Esophagus (tissue), 2 donors: ENCODE results near the gene GTF3C5. TPM values are rescaled to one million over a fixed set of nuclear protein-coding genes. Genes with fewer than 3 reads are reported as not detected.
"Not testable (repeated sequence)": the region's sequence is repeated elsewhere in the genome, so short reads cannot be mapped to it uniquely, and the experiment has no call there.

Experiments
- H3K27ac ChIP-seq, 2 donors: one replicate each; pipeline ENCODE4 v1.5.1; 2013; ENCODE audit warnings: low read depth in 2 of 2, mild to moderate bottlenecking in 2 of 2, inconsistent platforms in 1 of 2, low read length in 1 of 2, moderate library complexity in 1 of 2
- H3K27me3 ChIP-seq, 2 donors: one replicate each; pipeline ENCODE4 v1.6.1; 2013; ENCODE audit warnings: low read length in 2 of 2, control low read depth in 1 of 2, mild to moderate bottlenecking in 1 of 2; ENCODE audit not compliant: insufficient read depth in 2 of 2, control insufficient read depth in 1 of 2
- H3K36me3 ChIP-seq, 2 donors: one replicate each; pipeline ENCODE4 v1.6.1; 2013; ENCODE audit warnings: low read length in 1 of 2; ENCODE audit not compliant: control insufficient read depth in 2 of 2, insufficient read depth in 2 of 2
- H3K4me1 ChIP-seq, 2 donors: one replicate each; pipeline ENCODE4 v1.6.1; 2013; ENCODE audit warnings: low read length in 1 of 2; ENCODE audit not compliant: control insufficient read depth in 2 of 2, insufficient read depth in 2 of 2
- H3K4me3 ChIP-seq, 2 donors: one replicate each; pipeline ENCODE4 v1.5.1; 2013; ENCODE audit warnings: low read length in 2 of 2, mild to moderate bottlenecking in 2 of 2, low read depth in 1 of 2, moderate library complexity in 1 of 2
- H3K9me3 ChIP-seq, 2 donors: one replicate each; pipeline ENCODE4 v1.6.1; 2013; ENCODE audit warnings: mild to moderate bottlenecking in 2 of 2, low read depth in 1 of 2, low read length in 1 of 2, moderate library complexity in 1 of 2; ENCODE audit not compliant: control insufficient read depth in 2 of 2, insufficient read depth in 1 of 2
- WGBS, 2 donors: extraction: QIAGEN DNeasy Blood & Tissue Kit; methylation state at CpG; one replicate each; pipeline ENCODE4 v1.1.7; 2013; 5-methylcytosine and 5-hydroxymethylcytosine counted together
- polyA plus RNA-seq, 2 donors: library from polyadenylated mRNA; stranded (reverse); fragments of 200-250 nt; gene quantifications; one replicate each; pipeline ENCODE4 v1.2.3, GENCODE V29; 2013
- donor health status: healthy with polysubstance abuse.
- donor health status: Bipolar disorder and iron deficiency.

GTF3C5 gene
- polyA plus RNA-seq, 2 donors = 46.3 to 64.0 TPM

DNA sequence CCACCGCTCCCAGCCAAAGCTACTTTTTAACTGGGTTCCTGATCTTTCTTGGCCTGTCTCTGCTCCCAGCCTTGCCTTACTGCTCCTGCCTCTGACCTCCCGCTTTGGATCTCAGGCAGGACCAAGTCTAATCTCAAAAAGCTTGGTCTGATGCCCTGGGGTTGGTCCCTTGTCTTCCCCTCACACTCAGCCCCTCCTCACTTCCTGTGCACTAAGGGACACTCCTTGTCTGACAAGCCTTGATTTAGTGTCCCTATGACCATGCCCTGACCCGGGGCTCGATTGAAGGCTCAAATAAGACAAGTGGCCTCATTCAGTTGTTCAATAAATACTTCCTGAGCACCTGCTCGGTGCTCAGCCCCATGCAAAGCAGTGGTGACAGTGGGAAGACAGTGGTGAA is 3.7 kb upstream of the GTF3C5 start:
- Histone ChIP-seq H3K4me3 (no peak overlapping the region), H3K27ac (no peak overlapping the region), H3K27me3 (no peaks in the 10 kb centered on the region), H3K9me3 (no peaks in the 10 kb centered on the region), H3K4me1 (peaks cover 0 to 5% of the 10 kb centered on the region in 2 donors), H3K36me3 (no peaks in the 10 kb centered on the region)
- WGBS, 2 donors = 40 to 54% methylated on average over 5 of the region's 5 CpGs

DNA sequence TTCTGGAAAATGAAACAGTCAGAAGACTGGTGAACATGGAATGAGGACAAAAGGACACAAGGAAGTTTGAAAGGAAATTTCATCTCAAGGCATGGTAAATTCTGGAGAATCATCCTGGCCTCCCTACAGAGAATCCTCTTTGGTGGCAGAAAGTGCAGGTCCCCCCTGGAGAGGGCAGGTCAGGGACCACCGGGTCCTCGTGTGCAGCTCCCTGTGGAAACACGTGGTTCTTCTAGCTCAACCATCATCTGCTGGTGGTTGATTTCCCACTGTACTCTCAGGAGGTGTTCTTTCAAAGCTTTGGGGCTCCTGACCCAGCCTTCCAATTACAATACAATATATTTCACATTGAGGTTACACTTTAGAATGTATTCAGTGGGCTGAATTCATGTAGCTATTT is 2.6 kb upstream of the GTF3C5 start:
- H3K36me3 ChIP-seq = no peaks in the 10 kb centered on the region
- 79 to 80% methylated on average over 3 of the region's 3 CpGs for WGBS, 2 donors
- H3K4me1 ChIP-seq = peaks cover 0 to 5% of the 10 kb centered on the region in 2 donors

DNA sequence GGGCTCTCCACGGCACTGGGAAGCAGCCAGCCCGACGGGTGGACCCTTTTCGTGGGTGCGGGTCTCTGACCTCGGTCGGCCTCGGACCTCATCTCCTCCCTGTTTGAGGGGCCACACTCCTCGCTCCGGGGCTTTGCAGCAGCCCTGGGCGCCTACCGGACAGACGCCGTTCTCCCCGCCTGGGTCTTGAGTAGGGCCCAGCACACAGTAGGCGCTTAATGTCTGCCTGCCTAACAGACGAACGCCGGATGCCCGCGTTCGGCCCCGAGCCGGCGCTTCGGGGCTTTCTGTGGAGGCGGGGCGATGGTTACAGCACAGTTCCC is 842 bp upstream of the GTF3C5 start:
- Histone ChIP-seq H3K4me1 (peaks cover 0 to 5% of the 10 kb centered on the region in 2 donors), H3K4me3 (peak overlapping the region; percentile 95 to 99), H3K9me3 (no peaks in the 10 kb centered on the region), H3K27me3 (no peaks in the 10 kb centered on the region), H3K36me3 (no peaks in the 10 kb centered on the region), H3K27ac (peak overlapping the region; percentile 82 to 94)
- WGBS, 2 donors = 0% methylated on average over 27 to 28 of the region's 28 CpGs

More for the DNA sequence above, 2.6 kb upstream of the GTF3C5 start:
- Histone ChIP-seq H3K9me3 (no peaks in the 10 kb centered on the region), H3K27me3 (no peaks in the 10 kb centered on the region), H3K4me3 (no peak overlapping the region), H3K27ac (no peak overlapping the region)

DNA sequence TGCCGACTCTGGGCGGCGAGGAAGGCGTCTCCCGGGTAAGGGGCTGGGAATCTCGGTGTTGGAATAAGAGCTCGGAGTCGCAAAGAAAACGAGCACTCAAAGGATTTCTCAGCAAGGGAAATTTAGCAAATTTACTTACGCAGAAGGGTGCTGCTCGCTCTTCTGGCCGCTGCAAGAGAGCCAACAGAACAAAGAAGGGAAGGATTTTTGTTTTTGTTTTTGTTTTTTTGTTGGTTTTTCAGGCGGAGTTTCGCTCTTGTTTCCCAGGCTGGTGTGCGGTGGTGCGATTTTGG is 279 bp downstream of the GTF3C5 start:
- H3K4me1 ChIP-seq = peaks cover 0 to 5% of the 10 kb centered on the region in 2 donors
- no peaks in the 10 kb centered on the region for H3K9me3 ChIP-seq
- WGBS, 2 donors = 1% methylated on average over 16 of the region's 16 CpGs
- no peaks in the 10 kb centered on the region for H3K27me3 ChIP-seq
- no peaks in the 10 kb centered on the region for H3K36me3 ChIP-seq
- H3K27ac ChIP-seq = peak overlapping the region; percentile 89 to 96
- H3K4me3 ChIP-seq = peak overlapping the region; percentile 94 to 99

DNA sequence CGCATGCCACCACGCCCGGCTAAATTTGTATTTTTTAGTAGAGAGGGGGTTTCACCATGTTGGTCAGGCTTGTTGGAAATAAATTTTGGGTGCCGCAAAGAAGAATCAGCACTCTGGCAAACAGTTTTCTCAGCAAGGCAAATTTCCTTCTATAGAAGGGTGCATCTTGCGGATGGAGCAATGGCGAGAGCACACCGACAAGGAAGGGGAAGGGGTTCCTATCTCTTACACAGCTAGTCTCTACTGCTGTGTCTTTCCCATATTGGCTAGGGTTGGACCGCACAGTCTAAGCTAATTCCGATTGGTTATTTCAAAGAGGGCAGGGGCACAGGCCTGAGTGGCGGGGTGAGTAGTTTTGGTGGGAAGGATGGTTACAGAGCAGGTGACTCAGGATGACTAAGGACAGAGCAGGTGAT is 707 bp downstream of the GTF3C5 start:
- H3K27me3 ChIP-seq = no peaks in the 10 kb centered on the region

DNA sequence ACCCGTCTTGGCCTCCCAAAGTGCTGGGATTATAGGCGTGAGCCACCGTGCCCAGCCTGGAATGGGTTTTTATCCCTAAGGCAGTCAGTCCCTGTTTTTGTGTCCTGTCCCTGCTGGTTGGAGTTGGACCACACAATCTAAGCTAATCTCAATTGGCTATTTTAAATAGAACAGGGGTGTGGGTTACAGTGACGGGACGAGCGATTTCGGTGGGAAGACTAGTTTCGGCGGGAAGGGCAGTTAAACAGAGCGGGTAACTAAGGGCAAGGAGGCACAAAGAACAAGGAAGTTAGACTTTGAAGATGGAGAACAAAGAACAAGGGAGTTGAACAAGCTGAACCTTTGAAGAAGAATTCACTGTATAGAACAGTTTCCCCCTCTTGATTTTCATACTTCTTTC is 1.4 kb downstream of the GTF3C5 start:
- 86 to 88% methylated on average over 10 of the region's 10 CpGs for WGBS, 2 donors
- no peak overlapping the region for H3K4me3 ChIP-seq
- H3K27ac ChIP-seq = no peak overlapping the region

More for the DNA sequence above, 707 bp downstream of the GTF3C5 start:
- H3K27ac ChIP-seq = no peak overlapping the region
- H3K9me3 ChIP-seq = no peaks in the 10 kb centered on the region
- H3K36me3 ChIP-seq = no peaks in the 10 kb centered on the region
- H3K4me3 ChIP-seq = peak overlapping the region; percentile 94 to 99
- peaks cover 0 to 5% of the 10 kb centered on the region in 2 donors for H3K4me1 ChIP-seq
- WGBS, 2 donors = 60 to 66% methylated on average over 10 of the region's 10 CpGs

DNA sequence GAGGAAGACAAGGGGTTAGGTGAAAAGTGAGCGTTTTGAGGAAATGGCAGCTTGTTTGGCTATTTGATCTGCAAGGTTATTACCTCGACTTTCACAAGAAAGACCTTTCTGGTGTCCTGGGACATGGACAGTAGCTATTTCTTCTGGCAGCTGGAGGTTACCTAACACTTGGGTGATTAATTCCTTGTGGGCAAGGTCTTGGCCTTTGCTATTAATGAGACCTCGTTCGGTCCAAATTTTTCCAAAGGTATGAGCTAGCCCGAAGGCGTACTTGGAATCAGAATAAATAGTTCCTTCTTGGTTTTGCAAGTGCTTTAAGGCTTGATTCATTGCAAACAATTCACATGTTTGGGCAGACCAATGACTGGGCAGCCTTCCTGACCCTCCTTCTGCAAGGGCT is 4.9 kb downstream of the GTF3C5 start:
- 50 to 75% methylated on average over 6 of the region's 6 CpGs for WGBS, 2 donors
- no peaks in the 10 kb centered on the region for H3K27me3 ChIP-seq
- no peaks in the 10 kb centered on the region for H3K4me1 ChIP-seq
- H3K4me3 ChIP-seq = no peak overlapping the region
- H3K9me3 ChIP-seq = no peaks in the 10 kb centered on the region
- H3K27ac ChIP-seq = no peak overlapping the region
- H3K36me3 ChIP-seq = no peaks in the 10 kb centered on the region

More for the DNA sequence above, 1.4 kb downstream of the GTF3C5 start:
- Histone ChIP-seq H3K27me3 (no peaks in the 10 kb centered on the region), H3K9me3 (no peaks in the 10 kb centered on the region), H3K36me3 (no peaks in the 10 kb centered on the region), H3K4me1 (peaks cover 0 to 5% of the 10 kb centered on the region in 2 donors)

DNA sequence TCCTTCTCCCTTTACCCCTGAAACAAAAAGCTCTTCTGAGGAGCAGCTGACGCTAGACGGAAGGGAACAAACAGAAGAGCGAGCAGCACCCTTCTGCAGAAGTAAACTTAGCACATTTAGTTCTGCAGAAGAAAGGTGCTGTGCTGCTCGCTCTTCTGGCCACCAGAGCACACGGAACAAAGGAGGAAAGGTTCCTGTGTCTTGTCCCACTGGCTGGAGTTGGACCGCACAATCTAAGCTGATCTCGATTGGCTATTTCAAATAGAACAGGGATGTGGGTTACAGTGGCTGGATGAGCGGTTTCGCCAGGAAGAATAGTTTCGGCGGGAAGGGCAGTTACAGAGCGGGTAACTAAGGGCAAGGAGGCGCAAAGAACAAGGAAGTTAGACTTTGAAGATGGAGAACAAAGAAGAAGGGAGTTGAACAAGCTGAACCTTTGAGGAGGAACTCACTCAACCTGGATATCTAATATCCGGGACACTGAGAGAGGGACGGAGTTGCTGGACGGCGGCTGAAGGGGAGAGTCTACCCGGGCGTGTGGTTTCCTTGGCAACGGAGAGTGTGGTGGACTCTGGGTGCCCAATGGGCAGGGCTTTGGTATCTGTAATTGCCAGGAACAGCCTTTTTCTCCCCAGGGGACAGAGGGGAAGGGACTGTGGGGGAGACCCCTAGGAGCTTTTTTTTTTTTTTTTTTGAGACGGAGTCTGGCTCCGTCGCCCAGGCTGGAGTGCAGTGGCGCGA is 7.1 kb downstream of the GTF3C5 start:
- no peaks in the 10 kb centered on the region for H3K27me3 ChIP-seq
- H3K27ac ChIP-seq = no peak overlapping the region
- WGBS, 2 donors = 93 to 94% methylated on average over 25 of the region's 25 CpGs
- H3K36me3 ChIP-seq = peaks cover 6 to 10% of the 10 kb centered on the region in 2 donors
- no peaks in the 10 kb centered on the region for H3K9me3 ChIP-seq
- no peak overlapping the region for H3K4me3 ChIP-seq
- no peaks in the 10 kb centered on the region for H3K4me1 ChIP-seq

DNA sequence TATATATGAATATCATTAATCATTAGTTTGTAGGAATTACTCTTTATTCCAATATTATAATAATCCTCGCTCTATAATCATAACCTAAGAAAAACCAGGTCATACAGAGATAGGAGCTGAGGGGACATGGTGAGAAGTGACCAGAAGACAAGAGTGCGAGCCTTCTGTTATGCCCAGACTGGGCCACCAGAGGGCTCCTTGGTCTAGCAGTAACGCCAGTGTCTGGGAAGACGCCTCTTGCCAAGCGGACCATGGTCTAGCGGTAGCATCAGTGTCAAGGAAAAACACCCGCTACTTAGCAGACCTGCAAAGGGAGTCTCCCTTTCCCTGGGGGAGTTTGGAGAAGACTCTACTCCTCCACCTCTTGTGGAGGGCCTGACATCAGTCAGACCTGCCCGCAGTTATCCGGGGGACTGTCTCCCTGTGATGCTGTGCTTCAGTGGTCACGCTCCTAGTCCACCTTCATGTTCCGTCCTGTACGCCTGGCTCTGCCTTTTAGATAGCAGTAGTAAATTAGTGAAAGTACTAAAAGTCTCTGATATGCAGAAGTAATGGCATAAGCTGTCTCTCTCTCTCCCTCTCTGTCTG is 10.2 kb downstream of the GTF3C5 start:
- WGBS, 2 donors = 82 to 85% methylated on average over 12 of the region's 12 CpGs
- peaks cover 6 to 30% of the 10 kb centered on the region in 2 donors for H3K36me3 ChIP-seq
- H3K27ac ChIP-seq, H3K4me1 ChIP-seq, H3K27me3 ChIP-seq, H3K9me3 ChIP-seq, H3K4me3 ChIP-seq: not testable (repeated sequence)

DNA sequence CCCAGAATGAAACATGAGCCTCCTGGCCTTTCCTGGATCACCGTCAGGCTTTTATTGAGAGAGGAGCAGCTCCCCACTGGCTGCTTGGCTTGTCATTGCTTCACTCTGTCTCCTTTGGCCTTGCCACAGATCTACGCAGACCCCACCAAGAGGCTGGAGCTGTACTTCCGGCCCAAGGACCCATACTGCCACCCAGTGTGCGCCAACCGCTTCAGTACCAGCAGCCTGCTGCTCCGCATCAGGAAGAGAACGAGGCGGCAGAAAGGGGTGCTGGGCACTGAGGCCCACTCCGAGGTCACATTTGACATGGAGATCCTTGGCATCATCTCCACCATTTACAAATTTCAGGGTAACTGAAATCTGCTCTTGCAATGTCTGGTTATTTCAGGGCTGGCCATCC is 11.2 kb downstream of the GTF3C5 start:
- Histone ChIP-seq H3K9me3 (no peaks in the 10 kb centered on the region), H3K4me1 (no peaks in the 10 kb centered on the region), H3K4me3 (no peak overlapping the region), H3K27ac (no peak overlapping the region), H3K27me3 (no peaks in the 10 kb centered on the region), H3K36me3 (peaks cover 10 to 36% of the 10 kb centered on the region in 2 donors)
- 94 to 95% methylated on average over 9 of the region's 9 CpGs for WGBS, 2 donors
